GM18907 (cell line): Measurements from ENCODE around the gene DCC.

ENCODE experiments used
- ATAC-seq: cut with Tn5 transposase; IDR thresholded peaks from one replicate; pipeline ENCODE4 v1.9.1; 2021; ENCODE audit warnings: mild to moderate bottlenecking, moderate library complexity; ENCODE audit not compliant: unreplicated experiment

The DCC gene

DNA sequence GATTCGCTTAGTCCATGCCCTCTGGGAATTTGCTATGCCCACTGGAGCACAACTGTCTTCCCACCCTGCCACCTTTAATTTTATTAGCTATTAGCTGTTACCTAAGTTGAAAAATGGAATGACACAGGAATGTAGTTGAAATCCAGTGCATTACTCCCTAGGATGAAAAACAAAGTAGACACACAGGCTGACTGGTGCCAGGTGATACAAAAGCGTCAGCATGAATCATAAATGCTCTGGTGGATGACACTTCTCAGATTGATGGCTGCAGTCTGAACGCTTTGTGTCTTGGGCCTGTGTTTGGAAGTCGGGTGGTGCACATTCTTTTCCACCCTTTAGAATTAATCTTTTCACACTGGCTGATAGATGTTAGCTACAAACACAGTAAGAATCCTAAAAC lies 802.0 kb downstream of the DCC start:
- ATAC-seq = no peak

DNA sequence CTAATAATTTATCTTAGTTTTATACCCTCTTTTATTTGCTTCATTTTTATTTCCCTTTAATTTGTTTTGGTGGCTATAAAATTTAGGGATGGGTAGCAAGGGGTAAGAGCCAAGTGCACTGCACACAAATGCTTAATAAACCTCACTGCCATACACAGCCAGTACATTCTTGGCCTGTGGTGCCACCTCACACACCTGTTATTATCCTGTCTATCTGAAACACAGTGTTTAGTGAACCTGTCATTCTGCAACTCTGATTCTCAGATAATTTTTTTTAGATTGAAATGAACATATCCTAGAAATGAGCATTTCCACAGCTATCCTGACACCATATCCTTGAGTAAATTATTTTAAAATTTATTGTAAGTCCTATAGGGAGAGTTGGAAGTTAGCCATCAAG lies 807.5 kb downstream of the DCC start:
- no peak for ATAC-seq

DNA sequence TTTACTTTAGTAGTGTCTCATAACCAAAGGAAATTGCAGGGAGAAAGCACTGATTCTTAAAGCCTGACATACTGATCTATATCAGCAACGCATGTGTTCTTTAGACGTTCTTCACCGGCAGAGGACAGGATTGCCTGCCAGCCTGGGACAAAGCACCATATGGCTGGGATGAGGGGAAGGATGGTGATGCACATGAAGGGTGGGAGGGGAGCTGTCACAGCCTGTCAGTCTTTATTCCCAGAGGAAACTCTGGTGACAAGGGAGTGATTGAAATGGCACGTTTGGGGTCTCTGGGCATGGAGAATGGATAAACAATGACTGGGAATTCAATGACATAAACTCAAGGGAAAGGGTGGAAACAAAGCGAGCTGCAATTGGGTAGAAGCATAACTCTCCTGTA lies 808.1 kb downstream of the DCC start:
- ATAC-seq = no peak

- ATAC-seq = no peak
Measured at GRCh38 chr18:53152476-53152875, 812.5 kb downstream of the DCC start.

GRCh38 chr18:53153281-53153680 lies 813.3 kb downstream of the DCC start:
- ATAC-seq = no peak

GRCh38 chr18:53153800-53154199 lies 813.8 kb downstream of the DCC start:
- no peak for ATAC-seq

DNA sequence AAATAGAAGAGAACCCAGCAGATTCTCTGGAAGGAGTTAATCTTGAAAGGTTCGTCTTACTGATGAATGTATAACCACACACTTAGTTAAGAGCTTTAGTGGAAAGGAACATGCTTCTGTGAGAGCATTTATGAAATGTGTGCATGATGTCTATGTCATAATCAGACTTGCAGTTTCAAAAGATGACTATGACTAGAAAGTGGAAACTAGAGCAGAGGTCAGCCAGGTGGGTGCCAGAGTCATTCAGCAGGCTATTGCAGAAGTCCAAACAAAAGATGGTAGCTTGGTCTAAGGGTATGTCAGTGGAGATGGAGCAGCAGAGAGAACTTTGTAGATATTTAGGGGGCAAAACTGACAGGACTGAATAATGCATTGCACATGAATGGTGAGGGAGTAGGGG lies 825.8 kb downstream of the DCC start:
- no peak for ATAC-seq

DNA sequence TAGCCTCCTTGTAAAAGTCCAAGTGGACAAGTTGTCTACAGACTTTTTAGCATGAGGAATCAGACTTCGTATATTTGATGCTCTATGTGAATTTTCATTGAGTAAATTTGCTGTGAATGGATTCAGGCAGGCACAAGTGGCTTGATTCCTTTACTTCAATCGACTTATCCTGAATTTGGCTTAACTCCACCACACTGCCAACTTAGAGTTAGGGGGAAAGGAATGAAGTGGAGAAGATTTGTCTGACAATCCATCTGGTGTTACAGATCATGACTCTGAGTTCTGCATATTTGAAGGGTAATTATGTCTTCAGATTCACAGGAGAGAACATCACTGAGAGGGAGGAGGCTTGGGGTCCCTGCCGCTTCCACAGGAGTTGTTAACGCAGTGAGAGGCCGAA lies 829.3 kb downstream of the DCC start:
- ATAC-seq = no peak

GRCh38 chr18:53191634-53192033 lies 851.6 kb downstream of the DCC start:
- ATAC-seq = no peak

GRCh38 chr18:53193870-53194269 lies 853.9 kb downstream of the DCC start:
- ATAC-seq = no peak

DNA sequence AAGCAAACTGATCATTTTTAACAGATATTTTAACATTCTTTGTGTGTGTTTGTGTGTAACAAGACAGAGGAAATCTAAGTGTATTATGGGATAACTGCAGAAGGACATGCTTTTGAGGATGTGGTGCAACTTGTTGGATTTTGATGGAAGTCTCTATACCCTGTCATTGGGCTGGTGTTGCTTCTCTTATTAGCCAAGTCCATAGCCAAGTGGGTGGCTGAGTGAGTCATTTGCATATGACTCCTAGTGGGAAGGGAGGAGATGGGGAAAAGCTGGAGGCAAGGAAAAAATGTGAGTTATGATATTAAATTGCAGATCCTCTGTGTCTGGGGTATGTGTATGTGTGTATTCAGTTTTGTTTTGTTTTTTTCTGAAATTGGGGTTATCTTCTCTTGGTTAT lies 879.9 kb downstream of the DCC start:
- ATAC-seq = no peak

DNA sequence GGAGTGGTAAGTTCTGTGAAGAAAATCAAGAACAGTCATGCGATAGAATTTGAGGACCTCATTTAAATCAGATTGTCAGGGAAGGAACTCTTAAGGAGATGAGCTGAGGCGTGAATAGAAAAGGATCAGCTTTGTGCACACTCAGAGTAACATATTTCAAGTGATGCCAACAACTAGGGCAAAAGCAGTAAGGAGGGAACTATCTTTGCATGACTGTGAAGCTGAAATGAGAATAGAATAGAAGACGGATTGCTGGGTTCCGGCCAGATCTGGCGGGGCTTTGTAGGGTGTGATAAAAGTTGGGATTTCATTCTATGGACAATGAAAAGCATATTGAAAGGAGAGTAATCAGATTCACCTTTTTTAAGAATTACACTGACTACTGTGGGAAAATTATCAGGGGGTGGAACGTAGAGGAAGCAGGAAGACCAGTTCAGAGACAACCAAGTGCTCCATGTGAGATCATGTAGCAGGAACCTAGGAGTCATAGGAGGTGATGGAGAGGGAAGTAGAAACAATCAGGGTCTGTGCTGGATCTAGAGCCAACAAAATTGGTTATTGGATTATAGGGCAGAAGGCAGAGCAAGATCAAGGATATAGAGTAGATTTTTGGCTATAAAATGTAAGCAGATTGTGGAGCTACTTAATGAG lies 884.3 kb downstream of the DCC start:
- no peak for ATAC-seq

DNA sequence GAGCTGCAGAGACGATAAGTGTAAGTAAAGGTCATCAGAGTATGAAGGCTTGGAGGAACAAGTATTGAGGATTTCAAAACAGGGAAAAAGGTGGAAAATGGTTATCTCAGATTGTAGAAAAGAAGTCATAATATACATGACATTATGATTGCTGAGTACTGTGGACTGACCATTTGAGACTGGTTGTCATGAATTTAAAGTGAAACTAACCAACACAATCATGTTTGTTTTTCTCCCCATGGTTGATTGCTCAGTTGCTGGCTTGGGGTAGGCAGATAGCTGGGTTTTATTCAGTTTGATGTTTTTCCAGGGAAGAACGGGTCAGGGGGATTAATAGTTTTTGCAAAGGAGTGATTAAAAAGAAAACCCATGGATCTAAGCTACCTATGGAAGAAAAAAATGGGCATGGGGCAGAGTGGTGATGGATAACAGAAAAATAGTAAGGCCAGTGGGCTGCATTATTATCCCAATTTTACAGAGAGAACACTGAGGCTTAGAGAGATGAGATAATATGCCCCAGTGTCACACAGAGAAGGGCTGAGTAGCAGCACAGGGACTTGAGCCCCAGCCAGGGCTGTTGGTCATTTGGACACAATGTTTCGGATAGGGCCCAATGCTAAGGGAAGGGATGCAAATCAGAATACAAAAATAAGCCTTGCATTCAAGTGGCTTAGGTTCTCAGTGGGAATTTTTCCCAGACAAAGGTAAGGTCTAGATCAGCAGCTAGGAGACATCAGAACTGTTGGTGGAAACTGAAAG lies 885.7 kb downstream of the DCC start:
- no peak for ATAC-seq

DNA sequence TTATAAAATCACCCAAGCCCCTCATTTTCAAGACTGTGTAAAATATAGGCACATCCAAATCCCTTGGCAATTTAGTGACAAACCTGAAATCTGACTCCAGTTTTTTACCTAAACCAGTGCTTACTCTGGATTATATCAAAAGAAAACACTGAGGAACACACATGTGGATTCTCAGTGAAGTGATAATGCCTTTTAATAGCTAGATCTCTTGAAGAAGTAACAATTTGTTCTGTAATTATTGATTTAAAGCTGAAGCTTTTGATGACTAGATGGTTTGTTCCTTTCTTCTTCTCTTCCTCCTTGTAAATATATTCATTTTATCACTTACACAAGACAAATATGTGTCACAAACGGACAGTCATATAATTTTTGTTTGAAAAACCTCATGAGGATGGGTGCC lies 894.6 kb downstream of the DCC start:
- ATAC-seq = no peak

DNA sequence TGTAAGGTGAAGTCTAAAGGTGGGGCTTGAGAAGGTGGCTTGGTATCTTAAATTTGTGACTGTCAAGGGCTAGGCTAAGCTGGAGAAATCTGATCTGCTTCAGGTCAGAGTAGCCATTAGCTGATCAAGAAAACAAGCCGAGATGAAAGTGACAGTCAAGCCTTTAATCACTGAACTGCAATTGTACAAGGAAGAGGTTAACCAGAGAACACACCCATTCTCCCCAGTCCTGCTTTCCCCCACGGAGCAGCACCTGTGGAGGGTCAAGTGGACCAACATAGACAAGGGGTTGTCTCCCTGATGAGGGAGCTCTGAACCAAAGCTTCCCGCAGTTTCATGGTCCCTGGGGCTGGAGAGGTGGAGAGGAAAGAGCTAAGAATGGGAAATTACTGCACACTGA lies 901.2 kb downstream of the DCC start:
- no peak for ATAC-seq

- no peak for ATAC-seq
Measured at GRCh38 chr18:53253789-53254188, 913.8 kb downstream of the DCC start.

DNA sequence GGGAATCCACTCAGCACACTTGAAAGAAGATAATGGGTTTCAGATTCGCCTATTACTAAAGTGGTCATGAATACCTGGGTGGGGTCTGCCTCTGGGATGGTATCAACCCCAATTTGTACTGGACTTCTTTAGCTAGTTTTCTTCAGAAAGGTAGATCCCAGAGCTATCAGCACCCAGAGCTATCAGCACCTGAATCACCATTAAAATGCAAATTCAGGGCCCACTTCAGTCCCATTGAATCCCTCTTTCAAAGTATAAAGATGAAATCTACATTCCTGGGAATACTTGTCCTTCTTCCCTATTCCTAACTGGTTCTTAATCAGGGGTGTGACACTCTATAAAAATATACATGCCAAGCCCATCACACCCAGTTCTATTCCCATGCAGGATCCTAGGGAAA lies 914.3 kb downstream of the DCC start:
- no peak for ATAC-seq

GRCh38 chr18:53261241-53261640 lies 921.2 kb downstream of the DCC start:
- ATAC-seq = no peak

DNA sequence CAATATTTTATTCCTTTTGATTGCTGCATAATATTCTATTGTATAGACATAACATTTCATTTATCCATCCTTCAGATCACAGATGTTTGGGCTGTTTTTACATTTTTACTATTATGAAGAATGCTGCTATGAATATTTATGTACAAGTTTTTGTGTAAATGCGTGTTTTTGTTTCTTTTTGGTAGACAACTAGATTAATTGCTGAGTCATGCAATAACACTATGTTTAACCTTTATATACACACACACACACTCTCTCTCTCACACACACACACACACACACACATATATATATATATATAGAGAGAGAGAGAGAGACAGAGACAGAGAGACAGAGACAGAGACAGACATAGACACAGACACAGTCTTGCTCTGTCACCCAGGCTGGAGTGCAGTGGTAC lies 926.9 kb downstream of the DCC start:
- no peak for ATAC-seq

- ATAC-seq = no peak
Measured at GRCh38 chr18:53268455-53268854, 928.5 kb downstream of the DCC start.

DNA sequence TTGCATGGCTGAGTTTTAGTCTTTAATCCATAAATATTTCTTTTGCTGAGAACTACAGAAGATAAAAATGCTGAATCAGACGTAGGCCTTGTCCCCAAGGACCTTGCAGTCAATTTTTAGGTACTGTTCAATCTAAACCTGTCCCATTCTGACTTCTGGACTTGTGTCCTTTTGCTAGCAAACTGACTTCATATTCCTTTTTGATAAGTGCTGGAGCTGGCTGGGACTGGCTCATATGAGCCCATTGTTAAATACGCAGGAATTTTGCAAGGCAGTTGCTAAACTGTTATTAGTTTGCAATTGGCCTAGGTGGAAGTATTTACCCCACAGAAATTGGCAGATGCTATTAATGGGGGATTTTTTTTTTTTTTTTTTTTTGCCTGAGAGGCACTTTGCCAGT lies 941.4 kb downstream of the DCC start:
- no peak for ATAC-seq

- no peak for ATAC-seq
Measured at GRCh38 chr18:53283708-53284107, 943.7 kb downstream of the DCC start.

GRCh38 chr18:53305461-53305860 lies 965.5 kb downstream of the DCC start:
- ATAC-seq = no peak
